Measurements from ENCODE around the gene SHANK1. TPM values are rescaled to one million over a fixed set of nuclear protein-coding genes. Genes with fewer than 3 reads are reported as not detected.

Gene SHANK1
- total and polyA plus RNA-seq, 2 donors (not counting 3 experiments of a cell fraction or from before 2014, with no cell fraction given): 0.66 to 1.9 TPM

- BruUV-seq (replicated peaks): no TSS peak
- Histone ChIP-seq H3K27ac (ENCODE audit: insufficient read depth, low read depth, low read length) (no peak overlapping the region), H2AFZ (ENCODE audit: low read depth, low read length) (peak overlapping the region; percentile 44), H3K9me3 (replicated peaks; ENCODE audit: control insufficient read depth, insufficient read depth, low read length) (no peaks in the 10 kb centered on the region), H3K79me2 (ENCODE audit: control insufficient read depth, insufficient read depth, low read length) (no peaks in the 10 kb centered on the region), H3K9ac (replicated peaks; ENCODE audit: extremely low read depth, insufficient read depth, low read length) (no peak overlapping the region), H3K4me1 (ENCODE audit: control insufficient read depth, extremely low read depth, insufficient read depth, low read length) (peaks cover 18% of the 10 kb centered on the region), H3K4me3 (replicated peaks in 1 of 3; ENCODE audit: insufficient read depth in 1 of 3, low read depth in 1 of 3, low read length in 3 of 3) (no peak overlapping the region), H3K27me3 (ENCODE audit: control insufficient read depth in 2 of 2, insufficient read depth in 2 of 2, low read length in 2 of 2) (no peaks in the 10 kb centered on the region), H3K36me3 (ENCODE audit: control insufficient read depth in 2 of 2, extremely low read depth in 1 of 2, insufficient read depth in 2 of 2, low read length in 2 of 2) (no peaks in the 10 kb centered on the region), H4K20me1 (replicated peaks; ENCODE audit: control insufficient read depth, extremely low read depth, insufficient read depth, low read length) (no peaks in the 10 kb centered on the region), H3K9me1 (replicated peaks; ENCODE audit: control insufficient read depth, extremely low read depth, insufficient read depth, low read length) (no peaks in the 10 kb centered on the region), H3K4me2 (ENCODE audit: insufficient read depth, low read length) (no peak overlapping the region)
- TF ChIP-seq GATA2 (IDR thresholded peaks at IDR 0.05; ENCODE audit: insufficient read depth, insufficient read length, low read depth, low read length) (no peak), FOS (IDR thresholded peaks at IDR 0.05; ENCODE audit: borderline replicate concordance, insufficient read depth, low read length) (no peak), JUN (IDR thresholded peaks at IDR 0.05; ENCODE audit: borderline replicate concordance, insufficient read depth, insufficient read length, low read depth) (no peak), MAX (IDR thresholded peaks at IDR 0.05; ENCODE audit: insufficient read depth, insufficient read length) (no peak), POLR2AphosphoS5 (IDR thresholded peaks at IDR 0.05; ENCODE audit: insufficient read depth, low read depth, low read length) (no peak), CTCF (IDR thresholded peaks at IDR 0.05; ENCODE audit: extremely low read depth in 1 of 2, insufficient read depth in 1 of 2, low read depth in 1 of 2, low read length in 2 of 2) (no peak)
- intact Hi-C loops (cut with micrococcal nuclease) (loop anchor here (2.0 kb wide), 1 partner anchor 35 kb away; no protein-coding TSS in a partner anchor), dilution Hi-C loops (cut with MboI; ENCODE audit: extremely low pct_ligation_motif_present, low sequenced_read_pairs) (no loop called here)
- FAIRE-seq (peak; percentile 33), DNase-seq (ENCODE audit: low read depth, low spot score) (no peak)
- CTCF ChIA-PET: interaction anchor here (0.6 to 5.7 kb wide), 16 partner anchors 9 to 218 kb away, joined by 3 to 116 read pairs (median 5); partner anchors contain the start of gene CLEC11A
- POLR2A ChIA-PET: no interaction called here
These were observed 15.4 kb downstream of the SHANK1 start for GRCh38 chr19:50703915-50704796.

Data from endothelial cell of umbilical vein (primary cell).